ENCODE data around the gene LEMD2. TPM values are rescaled to one million over a fixed set of nuclear protein-coding genes. Genes with fewer than 3 reads are reported as not detected.

Gene LEMD2
- total and polyA plus RNA-seq, 9 of the 15 experiments (the other 6 are each of a cell fraction or from before 2014, with no cell fraction given): 0.32 to 46.3 (median 30.8) TPM

DNA sequence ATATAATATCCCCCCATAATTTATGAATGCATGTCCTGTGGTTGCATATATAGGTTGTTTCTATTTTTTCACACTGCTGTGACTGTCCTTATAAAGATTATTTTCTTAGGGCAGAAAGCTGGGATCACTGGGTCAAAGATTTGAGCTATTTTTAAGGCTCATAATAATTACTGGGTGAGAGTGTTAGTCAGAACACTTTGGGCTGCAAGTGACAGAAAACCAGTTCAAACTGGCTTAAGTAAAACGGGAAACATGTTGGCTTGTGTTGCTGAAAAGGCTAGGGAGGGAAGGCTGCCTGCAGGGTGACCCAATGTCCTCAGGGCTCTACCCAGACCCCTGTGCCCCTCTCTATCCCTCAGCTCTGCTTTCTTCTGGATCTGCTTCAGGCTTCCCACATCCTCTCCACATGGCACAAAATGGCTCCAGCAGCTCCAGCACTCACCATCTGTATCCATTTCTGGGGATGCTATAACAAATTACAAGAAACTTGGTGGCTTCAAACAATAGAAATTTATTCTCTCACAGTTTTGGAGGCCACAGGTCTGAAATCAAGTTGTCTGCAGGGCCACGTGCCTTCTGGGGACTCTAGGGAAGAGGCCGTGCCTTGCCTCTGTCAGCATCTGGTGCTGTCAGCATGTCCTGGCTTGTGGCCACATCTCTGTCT is 48.0 kb upstream of the LEMD2 start (continued):
- TF ChIP-seq, protein P1, sequence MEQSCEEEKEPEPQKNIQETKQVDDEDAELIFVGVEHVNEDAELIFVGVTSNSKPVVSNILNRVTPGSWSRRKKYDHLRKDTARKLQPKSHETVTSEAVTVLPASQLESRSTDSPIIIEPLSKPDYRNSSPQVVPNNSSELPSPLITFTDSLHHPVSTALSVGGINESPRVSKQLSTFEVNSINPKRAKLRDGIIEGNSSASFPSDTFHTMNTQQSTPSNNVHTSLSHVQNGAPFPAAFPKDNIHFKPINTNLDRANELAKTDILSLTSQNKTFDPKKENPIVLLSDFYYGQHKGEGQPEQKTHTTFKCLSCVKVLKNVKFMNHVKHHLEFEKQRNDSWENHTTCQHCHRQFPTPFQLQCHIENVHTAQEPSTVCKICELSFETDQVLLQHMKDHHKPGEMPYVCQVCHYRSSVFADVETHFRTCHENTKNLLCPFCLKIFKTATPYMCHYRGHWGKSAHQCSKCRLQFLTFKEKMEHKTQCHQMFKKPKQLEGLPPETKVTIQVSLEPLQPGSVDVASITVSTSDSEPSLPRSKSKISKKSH (CRISPR knock-in tag; IDR thresholded peaks at IDR 0.05): no peak
- TF ChIP-seq, protein P2, sequence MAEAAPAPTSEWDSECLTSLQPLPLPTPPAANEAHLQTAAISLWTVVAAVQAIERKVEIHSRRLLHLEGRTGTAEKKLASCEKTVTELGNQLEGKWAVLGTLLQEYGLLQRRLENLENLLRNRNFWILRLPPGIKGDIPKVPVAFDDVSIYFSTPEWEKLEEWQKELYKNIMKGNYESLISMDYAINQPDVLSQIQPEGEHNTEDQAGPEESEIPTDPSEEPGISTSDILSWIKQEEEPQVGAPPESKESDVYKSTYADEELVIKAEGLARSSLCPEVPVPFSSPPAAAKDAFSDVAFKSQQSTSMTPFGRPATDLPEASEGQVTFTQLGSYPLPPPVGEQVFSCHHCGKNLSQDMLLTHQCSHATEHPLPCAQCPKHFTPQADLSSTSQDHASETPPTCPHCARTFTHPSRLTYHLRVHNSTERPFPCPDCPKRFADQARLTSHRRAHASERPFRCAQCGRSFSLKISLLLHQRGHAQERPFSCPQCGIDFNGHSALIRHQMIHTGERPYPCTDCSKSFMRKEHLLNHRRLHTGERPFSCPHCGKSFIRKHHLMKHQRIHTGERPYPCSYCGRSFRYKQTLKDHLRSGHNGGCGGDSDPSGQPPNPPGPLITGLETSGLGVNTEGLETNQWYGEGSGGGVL (CRISPR knock-in tag; IDR thresholded peaks at IDR 0.05): no peak
- no peak for TF ChIP-seq ZNF695 (CRISPR knock-in tag; IDR thresholded peaks at IDR 0.05)
- TF ChIP-seq, protein P3, sequence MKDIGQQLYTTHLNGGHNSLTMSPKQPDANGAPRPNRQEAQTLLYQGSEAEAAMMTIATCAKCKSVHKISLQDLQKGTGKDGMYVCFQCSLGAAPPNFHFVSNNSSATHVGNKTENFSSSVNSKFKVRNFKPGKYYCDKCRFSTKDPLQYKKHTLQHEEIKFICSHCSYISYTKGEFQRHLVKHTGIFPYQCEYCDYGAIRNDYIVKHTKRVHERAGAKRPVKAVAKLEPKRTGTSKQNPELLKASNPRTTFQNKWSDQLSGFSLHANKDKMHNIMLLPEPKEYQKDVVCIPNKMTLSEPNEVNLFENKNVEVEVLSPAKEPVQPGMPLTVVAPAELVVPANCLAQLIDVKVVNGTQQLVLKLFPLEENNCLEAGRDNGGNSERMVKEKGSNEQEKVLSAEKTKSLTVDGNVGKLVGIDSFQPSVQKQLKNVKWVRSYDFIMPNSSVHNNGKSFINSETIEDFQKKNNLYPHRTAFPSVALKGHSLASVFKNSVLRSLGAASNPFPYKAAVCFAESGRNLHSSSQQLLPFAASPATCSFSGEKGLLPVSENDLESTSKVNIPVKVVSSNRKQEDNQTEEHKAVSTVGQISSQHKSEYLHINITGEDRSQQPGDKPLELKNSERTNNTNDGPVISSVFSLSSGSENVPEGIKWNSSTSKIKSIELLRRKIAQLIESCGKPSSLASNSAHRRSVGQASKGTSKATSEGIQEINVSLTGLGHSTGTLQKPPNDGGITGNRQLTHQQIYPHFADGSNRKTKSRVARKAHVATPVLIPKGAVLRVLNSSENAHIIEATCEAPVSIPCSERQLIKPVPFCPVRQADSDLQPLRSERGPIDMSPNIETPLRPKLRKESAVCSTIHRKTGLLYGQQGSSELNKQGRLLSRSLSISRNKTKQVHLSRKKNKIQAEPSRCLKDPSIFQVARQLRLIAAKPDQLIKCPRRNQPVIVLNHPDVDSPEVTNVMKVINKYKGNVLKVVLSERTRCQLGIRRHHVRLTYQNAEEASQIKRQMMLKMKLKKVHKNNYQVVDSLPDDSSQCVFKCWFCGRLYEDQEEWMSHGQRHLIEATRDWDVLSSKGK (CRISPR knock-in tag; IDR thresholded peaks at IDR 0.05): no peak
- no peak for TF ChIP-seq PHTF2 (CRISPR knock-in tag; IDR thresholded peaks at IDR 0.05)
- TF ChIP-seq RAD51 (IDR thresholded peaks at IDR 0.05; ENCODE audit: borderline replicate concordance, low read depth): no peak
- no peak for TF ChIP-seq ARID1B (IDR thresholded peaks at IDR 0.05)
- no peak for TF ChIP-seq CBX5 (IDR thresholded peaks at IDR 0.05; ENCODE audit: borderline replicate concordance, low read depth)
- no peak for TF ChIP-seq ZFP30 (CRISPR knock-in tag; IDR thresholded peaks at IDR 0.05; ENCODE audit: borderline replicate concordance)
- TF ChIP-seq PCBP2 (IDR thresholded peaks at IDR 0.05; ENCODE audit: low read depth, low read length, poor library complexity, severe bottlenecking): no peak
- 0 out of 4 replicates have a peak, but pooled peaks of 1 of the 2 experiments have one; percentile 11 for TF ChIP-seq KDM1A (IDR thresholded peaks at IDR 0.05)
- TF ChIP-seq NCOA1 (IDR thresholded peaks at IDR 0.05; ENCODE audit: low read depth): no peak
- TF ChIP-seq ZNF224 (CRISPR knock-in tag; IDR thresholded peaks at IDR 0.05): no peak
- TF ChIP-seq ZNF444 (CRISPR knock-in tag; IDR thresholded peaks at IDR 0.05): no peak

Data from K562 (cell line).